ENCODE measurements around the gene REC8.
"Not testable (repeated sequence)": the region's sequence is repeated elsewhere in the genome, so short reads cannot be mapped to it uniquely, and the experiment has no call there.

The REC8 gene

DNA sequence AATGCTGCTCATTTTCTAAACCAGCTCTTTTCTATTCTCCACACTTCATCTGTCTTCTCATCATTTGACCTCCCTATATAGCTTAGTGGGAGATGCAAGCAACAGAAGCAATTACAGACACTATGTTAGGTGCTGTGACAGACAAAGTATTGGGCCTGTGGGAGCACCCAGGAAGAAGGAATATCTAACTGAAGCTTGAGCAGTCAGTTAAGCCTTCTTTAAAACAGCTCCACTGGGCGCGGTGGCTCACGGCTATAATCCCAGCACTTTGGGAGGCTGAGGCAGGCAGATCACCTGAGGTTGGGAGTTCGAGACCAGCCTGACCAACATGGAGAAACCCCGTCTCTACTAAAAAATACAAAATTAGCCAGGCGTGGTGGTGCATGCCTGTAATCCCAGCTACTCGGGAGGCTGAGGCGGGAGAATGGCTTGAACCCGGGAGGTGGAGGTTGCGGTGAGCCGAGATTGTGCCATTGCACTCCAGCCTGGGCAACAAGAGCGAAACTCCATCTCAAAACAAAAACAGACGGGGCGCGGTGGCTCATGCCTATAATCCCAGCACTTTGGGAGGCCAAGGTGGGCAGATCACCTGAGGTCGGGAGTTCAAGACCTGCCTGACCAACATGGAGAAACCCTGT lies 31.5 kb downstream of the REC8 start:
- not testable (repeated sequence) for DNase-seq (ENCODE audit: low read depth)

GRCh38 chr14:24204163-24205146 lies 32.6 kb downstream of the REC8 start:
- no peak for DNase-seq (ENCODE audit: low read depth)

DNA sequence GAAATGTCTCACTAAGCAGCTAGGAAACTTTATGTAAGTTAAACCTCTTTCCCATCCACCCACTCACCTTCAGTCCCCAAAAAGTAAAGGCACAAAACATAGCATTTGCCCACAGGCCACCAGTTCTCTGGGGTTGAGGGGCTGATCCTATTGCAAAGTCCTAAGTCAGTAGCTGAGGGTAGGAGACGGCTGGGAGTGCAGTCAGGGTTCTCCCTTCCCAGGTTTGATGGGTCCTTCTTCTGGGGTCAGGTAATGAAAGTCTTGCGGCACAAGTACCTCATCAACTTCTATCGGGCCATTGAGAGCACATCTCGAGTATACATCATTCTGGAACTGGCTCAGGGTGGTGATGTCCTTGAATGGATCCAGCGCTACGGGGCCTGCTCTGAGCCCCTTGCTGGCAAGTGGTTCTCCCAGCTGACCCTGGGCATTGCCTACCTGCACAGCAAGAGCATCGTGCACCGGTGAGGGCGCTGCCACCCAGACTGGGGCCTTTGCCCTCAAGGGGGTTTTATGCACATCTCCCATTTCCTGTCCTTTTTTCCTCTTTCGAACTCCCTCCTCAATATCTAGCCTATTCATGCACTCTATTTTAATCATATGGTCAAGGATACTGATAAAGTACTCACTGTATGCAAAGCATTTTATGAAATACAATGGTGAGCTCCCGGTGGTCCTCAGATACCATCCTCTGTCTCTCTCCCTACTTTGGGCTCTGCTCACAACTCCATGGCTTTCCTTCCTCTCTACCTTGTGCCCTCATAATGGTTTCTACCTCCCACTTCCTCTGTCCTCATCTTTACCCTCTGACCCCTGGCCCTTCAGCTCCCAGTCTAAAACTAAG lies 34.6 kb downstream of the REC8 start:
- no peak for DNase-seq (ENCODE audit: low read depth)

- DNase-seq (ENCODE audit: low read depth): no peak
Observed at GRCh38 chr14:24207104-24207551, 35.2 kb downstream of the REC8 start.

DNA sequence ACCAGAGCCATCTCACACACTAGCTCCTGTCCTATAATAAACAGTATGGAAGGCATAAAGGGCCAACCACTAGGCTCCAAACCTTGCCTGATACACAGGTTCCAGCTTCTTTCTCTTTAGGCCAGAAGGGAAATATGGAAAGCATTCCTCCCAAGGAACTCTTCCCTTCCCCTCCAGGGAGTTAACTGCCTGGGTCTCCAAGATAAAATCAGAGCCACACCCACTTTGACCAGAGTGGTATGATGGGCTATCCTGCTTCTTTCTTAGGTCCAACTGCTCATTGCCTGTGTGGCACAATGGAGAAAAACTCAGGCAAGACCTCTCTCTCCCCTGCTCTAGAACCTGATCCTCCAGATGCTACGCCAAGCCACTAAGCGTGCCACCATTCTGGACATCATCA lies 35.7 kb downstream of the REC8 start:
- DNase-seq (ENCODE audit: low read depth): no peak

GRCh38 chr14:24211311-24211710 lies 39.4 kb downstream of the REC8 start:
- DNase-seq (ENCODE audit: low read depth): no peak

- peak; percentile 91 for DNase-seq (ENCODE audit: low read depth)
Observed at GRCh38 chr14:24212924-24213865, 41.3 kb downstream of the REC8 start, which contains the start of gene CHMP4A. Gene CHMP4A (minus strand): TSS chr14:24213488. CDS start chr14:24213439, 49 bp downstream.

- no peak for DNase-seq (ENCODE audit: low read depth)
Observed at GRCh38 chr14:24213866-24214662, 42.2 kb downstream of the REC8 start.

GRCh38 chr14:24215495-24216344 lies 43.8 kb downstream of the REC8 start, which contains the start of gene MDP1:
Gene MDP1 (minus strand): TSS chr14:24216066. CDS start chr14:24215955, 111 bp downstream.
- peak; percentile 76 for DNase-seq (ENCODE audit: low read depth)

GRCh38 chr14:24216345-24216699 lies 44.4 kb downstream of the REC8 start:
- no peak for DNase-seq (ENCODE audit: low read depth)

DNA sequence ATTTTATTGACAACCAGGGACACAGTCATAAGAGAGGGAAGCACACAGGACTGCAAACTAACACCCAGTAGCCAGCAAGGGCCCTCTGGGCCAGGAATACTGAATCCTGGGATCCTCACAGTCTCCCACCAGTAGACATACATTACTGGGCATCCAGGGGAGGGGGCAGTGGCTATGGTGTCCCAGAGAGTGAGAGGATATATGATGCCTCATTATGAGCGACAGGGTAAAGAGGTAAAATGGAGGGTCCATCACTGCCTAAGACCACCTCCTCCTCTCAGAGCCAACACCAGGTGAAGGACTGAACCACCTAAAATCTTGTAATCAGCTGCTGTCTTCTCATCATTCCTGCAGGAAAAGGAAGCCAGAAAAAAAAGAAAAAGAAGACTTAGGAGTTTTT lies 45.0 kb downstream of the REC8 start:
- not testable (repeated sequence) for DNase-seq (ENCODE audit: low read depth)

- no peak for DNase-seq (ENCODE audit: low read depth)
Observed at GRCh38 chr14:24219080-24219479, 47.2 kb downstream of the REC8 start.

DNA sequence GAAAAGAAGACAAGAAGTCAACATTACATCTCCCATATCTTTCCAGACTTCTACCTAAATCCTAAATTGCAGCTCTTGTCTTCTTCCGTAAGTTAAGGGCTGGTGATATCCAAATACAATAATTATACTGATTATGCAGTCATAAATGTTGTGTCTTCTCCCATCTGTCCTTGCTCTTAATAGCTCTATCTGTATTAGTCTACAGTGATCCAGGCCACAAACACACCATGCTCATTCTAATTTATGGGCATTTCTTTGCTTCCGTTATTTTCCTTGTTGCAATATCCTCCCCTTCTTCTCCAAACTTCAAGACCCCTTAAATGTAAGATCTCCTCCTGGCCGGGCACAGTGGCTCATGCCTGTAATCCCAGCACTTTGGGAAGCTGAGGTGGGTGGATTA lies 47.6 kb downstream of the REC8 start:
- no peak for DNase-seq (ENCODE audit: low read depth)

DNA sequence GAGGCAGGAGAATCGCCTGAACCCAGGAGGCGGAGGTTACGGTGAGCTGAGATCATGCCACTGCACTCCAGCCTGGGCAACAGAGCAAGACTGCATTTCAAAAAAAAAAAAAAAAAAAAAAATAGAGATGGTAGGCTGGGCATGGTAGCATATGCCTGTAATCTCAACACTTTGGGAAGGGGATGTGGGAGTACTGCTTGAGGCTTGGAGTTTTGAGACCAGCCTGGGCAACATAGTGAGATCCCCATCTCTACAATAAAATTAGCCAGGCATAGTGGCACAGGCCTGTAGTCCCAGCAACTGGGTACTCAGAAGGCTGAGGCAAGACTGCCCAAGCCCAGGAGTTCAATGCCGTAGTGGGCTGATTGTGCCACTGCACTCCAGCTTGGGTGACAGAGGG lies 51.1 kb downstream of the REC8 start:
- not testable (repeated sequence) for DNase-seq (ENCODE audit: low read depth)

GRCh38 chr14:24224618-24225071 lies 52.8 kb downstream of the REC8 start:
- DNase-seq (ENCODE audit: low read depth): no peak

- no peak for DNase-seq (ENCODE audit: low read depth)
Observed at GRCh38 chr14:24226473-24226872, 54.6 kb downstream of the REC8 start.

GRCh38 chr14:24228902-24229301 lies 57.0 kb downstream of the REC8 start:
- DNase-seq (ENCODE audit: low read depth): no peak

Data from activated T-helper 1 cell treated with Interleukin-2 at 50 U/mL for 16 hours (primary cell).